RWPE2 (cell line): ENCODE data around the gene NUB1.

Experiments used
- ATAC-seq: fragments of 200-7000 bp; cut with Tn5 transposase; 3 replicates; pipeline ENCODE4 v1.9.1; 2021; ENCODE audit warnings: low read depth
- DNase-seq: peaks from one replicate; pipeline ENCODE4 v3.0.0-alpha.2; 2020; ENCODE audit warnings: low spot score
- H3K27ac ChIP-seq: fragments of 450-650 bp; 2 replicates; pipeline ENCODE4 v1.5.1; 2017; ENCODE audit warnings: mild to moderate bottlenecking; ENCODE audit not compliant: poor library complexity, severe bottlenecking
- H3K27me3 ChIP-seq: fragments of 250-450 bp; sonication (Bioruptor Pico); 2 replicates; pipeline ENCODE4 v1.5.1; 2021; ENCODE audit warnings: mild to moderate bottlenecking, moderate library complexity; ENCODE audit not compliant: insufficient read depth, poor library complexity, severe bottlenecking
- H3K36me3 ChIP-seq: fragments of 250-450 bp; sonication (Bioruptor Pico); 2 replicates; pipeline ENCODE4 v1.5.1; 2020; ENCODE audit warnings: low read depth, mild to moderate bottlenecking, moderate library complexity
- H3K4me1 ChIP-seq: fragments of 250-450 bp; sonication (Bioruptor Pico); 2 replicates; pipeline ENCODE4 v1.5.1; 2021; ENCODE audit warnings: mild to moderate bottlenecking, moderate library complexity; ENCODE audit not compliant: insufficient read depth, poor library complexity, severe bottlenecking
- H3K4me3 ChIP-seq: fragments of 250-450 bp; sonication (Bioruptor Pico); 2 replicates; pipeline ENCODE4 v1.5.1; 2021; ENCODE audit warnings: mild to moderate bottlenecking, moderate library complexity; ENCODE audit not compliant: severe bottlenecking
- H3K9me3 ChIP-seq: fragments of 250-450 bp; sonication (Bioruptor Pico); 2 replicates; pipeline ENCODE4 v1.5.1; 2021; ENCODE audit warnings: mild to moderate bottlenecking, moderate library complexity; ENCODE audit not compliant: severe bottlenecking
- CTCF ChIP-seq: fragments of 450-650 bp; IDR thresholded peaks from one replicate; pipeline ENCODE4 v1.5.1; 2017; ENCODE audit warnings: mild to moderate bottlenecking, moderate library complexity; ENCODE audit not compliant: poor library complexity, severe bottlenecking

Gene NUB1

GRCh38 chr7:151392002-151392401, 50.4 kb downstream of the NUB1 start:
- H3K4me3 ChIP-seq = no peak overlapping the region
- no peaks in the 10 kb centered on the region for H3K9me3 ChIP-seq
- no peak overlapping the region for H3K27ac ChIP-seq
- no peaks in the 10 kb centered on the region for H3K36me3 ChIP-seq
- DNase-seq (no peak), ATAC-seq (no peak)
- H3K4me1 ChIP-seq = no peaks in the 10 kb centered on the region
- H3K27me3 ChIP-seq = no peaks in the 10 kb centered on the region
- TF ChIP-seq CTCF = no peak

DNA sequence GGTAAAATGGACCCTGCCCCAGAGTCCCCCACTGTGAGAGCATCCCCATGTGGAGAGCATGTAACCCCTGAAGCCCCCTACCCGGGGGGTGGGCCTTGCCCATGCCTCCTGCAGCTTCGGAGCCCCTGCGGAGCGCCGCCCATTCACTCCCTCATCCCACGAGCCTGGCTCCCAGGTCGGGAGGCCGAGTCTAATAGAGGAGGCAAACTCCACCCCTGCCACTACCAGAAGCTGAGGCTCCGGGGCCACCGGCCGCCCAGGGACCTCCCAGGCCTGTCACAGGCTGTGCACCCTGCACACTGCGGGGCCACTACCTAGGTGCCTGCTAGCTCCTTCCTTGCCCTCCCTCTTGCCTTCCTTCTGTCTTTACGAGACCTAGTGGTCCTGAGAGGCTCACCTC, 50.8 kb downstream of the NUB1 start:
- TF ChIP-seq CTCF = no peak
- Histone ChIP-seq H3K9me3 (no peaks in the 10 kb centered on the region), H3K27ac (no peak overlapping the region), H3K4me3 (no peak overlapping the region), H3K4me1 (no peaks in the 10 kb centered on the region), H3K27me3 (no peaks in the 10 kb centered on the region), H3K36me3 (no peaks in the 10 kb centered on the region)
- DNase-seq (no peak), ATAC-seq (no peak)

DNA sequence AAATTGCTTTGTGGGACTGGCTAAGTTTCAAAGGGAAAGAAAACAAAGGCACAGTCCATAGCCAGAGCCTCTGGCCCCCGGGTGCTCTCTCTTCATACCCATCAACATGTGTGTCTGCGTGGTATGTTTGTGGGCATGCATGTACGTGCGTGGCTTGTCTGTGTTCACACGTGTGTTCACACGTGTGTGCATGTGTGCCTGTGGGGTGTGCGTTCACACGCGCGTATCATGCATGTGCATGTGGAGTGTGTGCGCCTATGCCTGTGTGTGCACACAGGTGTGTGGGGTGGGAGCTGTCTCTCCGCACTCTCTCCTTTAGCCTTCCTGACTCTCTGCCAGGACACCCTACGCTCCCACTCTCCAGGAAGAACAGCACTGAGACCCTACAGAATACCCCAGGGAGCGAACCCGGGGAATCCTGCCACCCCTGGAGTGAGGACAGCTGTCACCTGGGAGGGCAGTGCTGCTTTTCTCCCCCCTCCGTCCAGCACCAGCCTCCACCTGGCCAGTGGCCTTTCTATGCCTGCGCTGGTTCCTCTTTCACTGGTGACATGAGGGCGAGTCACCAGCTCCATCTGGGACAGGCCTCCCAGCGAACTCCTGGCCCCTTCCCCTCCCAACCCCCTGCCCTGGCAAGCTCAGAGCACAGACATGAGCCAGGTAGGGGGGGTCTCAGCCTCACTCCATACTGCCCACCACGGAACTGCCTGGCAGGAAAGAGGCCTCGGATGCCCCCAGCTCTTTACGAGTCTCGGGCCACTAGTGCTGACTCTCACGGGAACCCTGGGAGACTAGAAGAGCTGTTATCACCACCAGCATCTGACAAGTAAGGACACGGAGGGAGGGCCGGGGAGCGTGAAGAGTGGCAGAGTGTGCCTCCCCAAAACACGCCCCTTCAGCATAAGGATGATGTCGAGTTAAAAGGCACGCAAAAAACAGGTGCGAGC, 51.7 kb downstream of the NUB1 start:
- Histone ChIP-seq H3K4me3 (no peak overlapping the region), H3K27ac (no peak overlapping the region), H3K4me1 (no peaks in the 10 kb centered on the region), H3K36me3 (no peaks in the 10 kb centered on the region), H3K27me3 (no peaks in the 10 kb centered on the region), H3K9me3 (no peaks in the 10 kb centered on the region)
- TF ChIP-seq CTCF = no peak
- peak; percentile 33 for DNase-seq
- ATAC-seq = no peak

DNA sequence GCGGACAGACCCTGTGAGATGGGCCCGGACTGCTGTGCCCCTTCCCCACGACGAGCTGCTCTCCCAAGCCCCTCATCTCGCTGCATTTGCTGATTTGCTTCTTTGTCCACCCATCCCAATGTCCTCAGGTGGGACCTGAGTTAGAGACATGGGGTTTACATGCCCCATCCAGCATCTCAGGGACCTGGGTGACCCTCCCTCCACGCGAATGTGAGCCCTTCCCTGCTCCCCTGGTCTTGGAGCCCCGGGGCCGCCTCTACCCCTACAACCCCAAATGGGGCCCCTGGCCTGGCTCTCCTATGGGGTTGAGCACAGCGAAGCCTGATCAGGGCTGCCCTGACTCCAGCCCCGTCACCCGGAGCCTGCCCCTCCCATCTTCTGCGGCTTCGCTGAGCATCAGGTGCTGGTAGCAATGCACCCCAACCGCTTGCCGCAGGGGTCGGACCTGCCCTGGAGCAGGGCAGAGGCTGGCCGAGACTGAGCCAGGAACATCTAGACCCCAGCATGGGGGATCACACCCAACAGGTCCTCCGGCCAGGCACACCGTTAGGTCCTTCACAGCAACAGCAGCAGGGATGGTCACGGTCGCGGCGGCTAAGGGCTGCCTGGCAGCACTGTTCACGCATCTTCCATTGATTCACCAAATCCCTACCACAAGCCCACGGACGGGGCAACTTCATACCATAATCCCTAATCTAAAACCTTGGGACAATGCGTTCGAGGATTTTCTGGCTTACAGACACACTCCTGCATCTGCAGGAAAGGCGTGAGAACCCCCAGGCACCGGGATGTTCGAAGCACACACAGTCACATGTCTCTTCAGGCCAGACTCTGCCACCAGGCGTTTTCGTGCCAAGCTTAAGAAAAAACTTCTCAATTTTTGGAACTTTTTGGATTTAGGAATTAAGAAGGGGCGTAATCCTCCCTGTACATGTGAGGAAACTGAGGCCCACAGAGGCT, 52.7 kb downstream of the NUB1 start:
- TF ChIP-seq CTCF = no peak
- Histone ChIP-seq H3K27me3 (no peaks in the 10 kb centered on the region), H3K4me3 (no peak overlapping the region)

More for the DNA sequence above, 52.7 kb downstream of the NUB1 start:
- DNase-seq (peak; percentile 56), ATAC-seq (no peak)
- no peaks in the 10 kb centered on the region for H3K9me3 ChIP-seq
- no peak overlapping the region for H3K27ac ChIP-seq
- H3K36me3 ChIP-seq = no peaks in the 10 kb centered on the region
- no peaks in the 10 kb centered on the region for H3K4me1 ChIP-seq
